ENCODE results near the gene LMO1. TPM values are rescaled to one million over a fixed set of nuclear protein-coding genes. Genes with fewer than 3 reads are reported as not detected.

The LMO1 gene
- total RNA-seq, 3 donors from 2014 or later (not counting 1 experiment from before 2014, with no cell fraction given) = not detected

DNA sequence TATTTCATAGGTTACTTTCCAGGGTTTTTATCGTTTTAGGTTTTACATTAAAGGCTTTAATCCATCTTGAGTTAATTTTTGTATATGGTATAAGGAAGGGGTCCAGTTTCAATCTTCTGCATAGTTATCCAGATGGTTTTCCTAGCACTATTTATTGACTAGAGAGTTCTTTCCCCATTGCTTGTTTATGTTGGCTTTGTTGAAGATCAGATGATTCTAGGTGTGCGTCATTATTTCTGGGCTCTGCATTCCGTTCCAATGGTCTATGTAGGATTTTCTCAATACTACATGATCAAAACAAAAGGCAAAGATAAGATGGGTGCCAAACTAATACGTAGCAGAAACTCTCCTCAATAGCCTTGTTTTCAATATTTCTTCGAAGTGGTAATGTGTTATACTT, 80.6 kb downstream of the LMO1 start:
- Histone ChIP-seq H3K27me3 (ENCODE audit: control insufficient read depth, insufficient read depth, low read length) (no peaks in the 10 kb centered on the region), H3K9me3 (ENCODE audit: control insufficient read depth, insufficient read depth, low read length) (no peaks in the 10 kb centered on the region), H3K4me1 (ENCODE audit: control insufficient read depth, insufficient read depth, low read length) (no peaks in the 10 kb centered on the region), H3K27ac (ENCODE audit: low read length) (no peak overlapping the region), H3K36me3 (ENCODE audit: control insufficient read depth, insufficient read depth, low read length) (no peaks in the 10 kb centered on the region), H3K4me3 (ENCODE audit: low read length) (no peak overlapping the region)
- ATAC-seq (no peak), DNase-seq (no peak)
- no peaks in the 10 kb centered on the region for H3K36me3 Mint-ChIP-seq
- no peaks in the 10 kb centered on the region for H3K9me3 Mint-ChIP-seq
- TF ChIP-seq, protein P1, sequence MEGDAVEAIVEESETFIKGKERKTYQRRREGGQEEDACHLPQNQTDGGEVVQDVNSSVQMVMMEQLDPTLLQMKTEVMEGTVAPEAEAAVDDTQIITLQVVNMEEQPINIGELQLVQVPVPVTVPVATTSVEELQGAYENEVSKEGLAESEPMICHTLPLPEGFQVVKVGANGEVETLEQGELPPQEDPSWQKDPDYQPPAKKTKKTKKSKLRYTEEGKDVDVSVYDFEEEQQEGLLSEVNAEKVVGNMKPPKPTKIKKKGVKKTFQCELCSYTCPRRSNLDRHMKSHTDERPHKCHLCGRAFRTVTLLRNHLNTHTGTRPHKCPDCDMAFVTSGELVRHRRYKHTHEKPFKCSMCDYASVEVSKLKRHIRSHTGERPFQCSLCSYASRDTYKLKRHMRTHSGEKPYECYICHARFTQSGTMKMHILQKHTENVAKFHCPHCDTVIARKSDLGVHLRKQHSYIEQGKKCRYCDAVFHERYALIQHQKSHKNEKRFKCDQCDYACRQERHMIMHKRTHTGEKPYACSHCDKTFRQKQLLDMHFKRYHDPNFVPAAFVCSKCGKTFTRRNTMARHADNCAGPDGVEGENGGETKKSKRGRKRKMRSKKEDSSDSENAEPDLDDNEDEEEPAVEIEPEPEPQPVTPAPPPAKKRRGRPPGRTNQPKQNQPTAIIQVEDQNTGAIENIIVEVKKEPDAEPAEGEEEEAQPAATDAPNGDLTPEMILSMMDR (IDR thresholded peaks at IDR 0.05) = no peak
- no peak overlapping the region for H3K4me3 Mint-ChIP-seq
- H3K27me3 Mint-ChIP-seq (ENCODE audit: low read depth in 2 of 2) = peaks cover 3 to 29% of the 10 kb centered on the region in 2 donors
- WGBS (ENCODE audit: insufficient coverage) = 58% methylated on average over 1 of the region's 5 CpGs
- H3K27ac Mint-ChIP-seq = no peak overlapping the region
- H3K4me1 Mint-ChIP-seq = no peaks in the 10 kb centered on the region
- intact Hi-C loops (cut with micrococcal nuclease) = no loop called here

DNA sequence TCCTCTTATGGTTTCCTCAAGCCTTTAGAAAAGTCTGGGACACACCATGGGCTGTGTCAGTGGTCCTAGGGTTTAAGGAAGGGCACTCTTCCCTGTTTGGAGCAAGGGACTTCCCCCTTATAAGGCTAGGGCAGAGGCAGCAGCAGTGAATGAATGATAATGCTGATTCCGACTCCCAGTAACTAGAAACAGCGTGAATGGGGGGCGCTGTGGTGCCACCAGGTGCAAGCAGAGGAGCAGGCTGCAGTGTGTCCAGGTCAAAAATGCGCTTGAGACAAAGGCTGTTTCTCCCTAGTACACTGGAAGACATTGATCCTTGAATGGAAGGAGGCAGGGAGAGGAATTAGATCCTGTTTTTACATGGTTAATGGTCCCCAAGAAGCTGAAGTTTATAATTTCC, 83.2 kb downstream of the LMO1 start:
- H3K27me3 ChIP-seq (ENCODE audit: control insufficient read depth, insufficient read depth, low read length) = no peaks in the 10 kb centered on the region
- no peaks in the 10 kb centered on the region for H3K4me1 ChIP-seq (ENCODE audit: control insufficient read depth, insufficient read depth, low read length)
- intact Hi-C loops (cut with micrococcal nuclease) = no loop called here
- ATAC-seq (no peak), DNase-seq (no peak)
- WGBS (ENCODE audit: insufficient coverage) = 54% methylated on average over 4 of the region's 4 CpGs
- Mint-ChIP-seq H3K4me1 (no peaks in the 10 kb centered on the region), H3K27me3 (ENCODE audit: low read depth in 2 of 2) (peaks cover 9 to 18% of the 10 kb centered on the region in 2 donors), H3K27ac (no peak overlapping the region), H3K4me3 (no peak overlapping the region), H3K9me3 (no peaks in the 10 kb centered on the region), H3K36me3 (no peaks in the 10 kb centered on the region)
- no peaks in the 10 kb centered on the region for H3K36me3 ChIP-seq (ENCODE audit: control insufficient read depth, insufficient read depth, low read length)
- H3K9me3 ChIP-seq (ENCODE audit: control insufficient read depth, insufficient read depth, low read length) = no peaks in the 10 kb centered on the region
- TF ChIP-seq, protein P1 (IDR thresholded peaks at IDR 0.05) = no peak
- no peak overlapping the region for H3K27ac ChIP-seq (ENCODE audit: low read length)
- no peak overlapping the region for H3K4me3 ChIP-seq (ENCODE audit: low read length)

DNA sequence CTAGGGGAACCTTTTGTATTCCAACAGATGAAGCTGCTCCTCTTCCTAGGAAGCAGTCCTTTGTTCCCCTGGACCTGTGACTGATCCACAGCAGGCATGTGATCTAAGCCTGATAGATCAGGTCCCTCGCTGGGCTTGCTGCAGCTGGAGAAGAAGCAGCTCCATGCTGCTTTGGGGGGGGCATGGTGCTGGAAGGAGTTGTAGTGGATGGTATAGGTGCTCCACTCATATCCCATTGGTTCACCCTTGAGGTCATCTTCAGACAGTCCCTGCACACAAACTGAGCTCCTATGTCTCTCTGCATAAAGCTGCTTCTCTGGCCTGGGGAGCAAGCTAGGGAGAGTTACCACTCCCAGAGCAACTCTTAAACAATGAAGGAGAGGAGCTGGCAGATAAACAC, 85.4 kb downstream of the LMO1 start:
- Mint-ChIP-seq H3K9me3 (no peaks in the 10 kb centered on the region), H3K27ac (no peak overlapping the region), H3K36me3 (no peaks in the 10 kb centered on the region), H3K4me3 (no peak overlapping the region), H3K27me3 (ENCODE audit: low read depth in 2 of 2) (peaks cover 12 to 18% of the 10 kb centered on the region in 2 donors), H3K4me1 (no peaks in the 10 kb centered on the region)
- no peak for ATAC-seq
- intact Hi-C loops (cut with micrococcal nuclease) = no loop called here
- 88% methylated on average over 1 of the region's 1 CpG for WGBS (ENCODE audit: insufficient coverage)
- Histone ChIP-seq H3K36me3 (ENCODE audit: control insufficient read depth, insufficient read depth, low read length) (no peaks in the 10 kb centered on the region), H3K4me1 (ENCODE audit: control insufficient read depth, insufficient read depth, low read length) (no peaks in the 10 kb centered on the region), H3K27me3 (ENCODE audit: control insufficient read depth, insufficient read depth, low read length) (no peaks in the 10 kb centered on the region), H3K27ac (ENCODE audit: low read length) (no peak overlapping the region), H3K4me3 (ENCODE audit: low read length) (no peak overlapping the region), H3K9me3 (ENCODE audit: control insufficient read depth, insufficient read depth, low read length) (no peaks in the 10 kb centered on the region)
- no peak for DNase-seq
- TF ChIP-seq, protein P1 (IDR thresholded peaks at IDR 0.05) = no peak

DNA sequence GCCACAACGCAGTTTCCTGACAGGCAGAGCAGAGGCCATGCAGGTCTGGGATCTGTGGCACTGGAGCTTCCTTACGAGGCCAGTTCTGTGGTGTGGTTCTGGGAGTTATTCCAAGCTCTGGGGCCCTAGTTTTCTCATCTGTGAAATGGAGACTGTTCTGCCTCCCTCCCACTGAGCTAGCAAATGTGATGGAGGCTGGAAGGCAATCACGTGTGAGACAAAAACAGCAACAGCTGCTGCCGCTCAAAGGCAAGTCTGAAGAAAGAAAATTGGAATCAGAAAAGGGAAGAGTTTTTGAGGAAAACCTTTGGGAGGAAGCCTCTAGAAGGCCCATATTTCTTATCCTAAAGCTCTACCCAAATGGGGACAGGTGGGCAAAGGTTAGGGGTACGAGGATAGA, 86.5 kb downstream of the LMO1 start:
- Histone ChIP-seq H3K27ac (ENCODE audit: low read length) (no peak overlapping the region), H3K27me3 (ENCODE audit: control insufficient read depth, insufficient read depth, low read length) (no peaks in the 10 kb centered on the region), H3K9me3 (ENCODE audit: control insufficient read depth, insufficient read depth, low read length) (no peaks in the 10 kb centered on the region), H3K4me3 (ENCODE audit: low read length) (no peak overlapping the region), H3K4me1 (ENCODE audit: control insufficient read depth, insufficient read depth, low read length) (no peaks in the 10 kb centered on the region), H3K36me3 (ENCODE audit: control insufficient read depth, insufficient read depth, low read length) (no peaks in the 10 kb centered on the region)
- no peaks in the 10 kb centered on the region for H3K36me3 Mint-ChIP-seq
- H3K27me3 Mint-ChIP-seq (ENCODE audit: low read depth in 2 of 2) = peaks cover 5 to 23% of the 10 kb centered on the region in 2 donors
- ATAC-seq (no peak), DNase-seq (no peak)
- intact Hi-C loops (cut with micrococcal nuclease) = no loop called here
- H3K4me3 Mint-ChIP-seq = no peak overlapping the region
- no peaks in the 10 kb centered on the region for H3K4me1 Mint-ChIP-seq
- no peak overlapping the region for H3K27ac Mint-ChIP-seq
- WGBS (ENCODE audit: insufficient coverage) = 51% methylated on average over 5 of the region's 5 CpGs
- TF ChIP-seq, protein P1 (IDR thresholded peaks at IDR 0.05) = no peak
- no peaks in the 10 kb centered on the region for H3K9me3 Mint-ChIP-seq
